G401.6 (cell line): ENCODE results near the gene GCK.

Experiments
- FAIRE-seq: peaks from 2 replicates; lab custom pipeline; 2012; peaks lifted over from hg19 to GRCh38; lab: Jason Lieb, UNC

Gene GCK

DNA sequence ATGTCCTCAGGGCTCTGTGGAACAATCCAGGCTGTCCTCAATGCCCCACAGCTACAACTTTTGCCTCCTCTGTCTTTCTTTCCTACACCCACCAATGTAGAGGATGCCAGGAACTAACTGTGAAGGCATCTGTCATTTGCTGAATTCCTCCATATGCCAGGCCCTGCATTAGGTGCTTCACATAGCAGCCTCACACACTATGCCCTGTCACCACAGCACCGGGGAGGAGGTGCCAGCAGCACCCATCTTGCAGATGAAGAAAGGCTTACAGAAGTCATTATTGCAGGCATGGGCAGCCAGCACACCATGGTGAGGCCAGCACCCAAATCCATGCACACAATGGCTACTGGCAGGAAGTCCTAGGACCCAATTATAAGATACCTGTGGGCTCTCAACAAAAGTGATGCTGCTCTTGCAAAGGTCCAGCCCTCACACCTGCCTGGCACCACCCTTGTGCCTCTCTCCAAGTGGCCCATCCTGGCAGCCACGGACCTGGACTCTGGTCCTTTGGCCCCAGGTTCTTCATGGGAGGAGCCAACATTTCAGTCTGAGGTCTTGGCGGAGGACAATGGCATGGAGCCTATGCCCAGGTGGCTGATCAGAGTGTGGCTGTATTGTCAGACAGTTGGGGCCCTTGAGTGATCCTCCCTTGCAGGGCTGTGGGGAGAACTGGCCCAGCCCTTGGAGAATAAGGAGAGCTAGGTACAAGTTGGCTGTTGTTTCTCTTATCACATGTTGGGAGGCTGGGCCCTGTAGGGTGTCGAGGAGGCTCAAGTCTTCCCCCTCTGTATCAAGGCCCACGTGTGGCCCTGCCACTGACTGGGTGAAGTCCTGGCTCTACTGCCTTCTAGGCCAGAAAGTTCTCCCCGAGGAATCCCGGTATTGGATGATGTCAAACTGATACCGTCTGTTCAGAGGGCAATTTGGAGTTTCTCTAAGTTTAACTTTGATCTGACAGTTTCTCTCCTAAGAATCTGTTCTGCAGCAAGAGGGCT lies 33.8 kb downstream of the GCK start:
- FAIRE-seq: no peak

DNA sequence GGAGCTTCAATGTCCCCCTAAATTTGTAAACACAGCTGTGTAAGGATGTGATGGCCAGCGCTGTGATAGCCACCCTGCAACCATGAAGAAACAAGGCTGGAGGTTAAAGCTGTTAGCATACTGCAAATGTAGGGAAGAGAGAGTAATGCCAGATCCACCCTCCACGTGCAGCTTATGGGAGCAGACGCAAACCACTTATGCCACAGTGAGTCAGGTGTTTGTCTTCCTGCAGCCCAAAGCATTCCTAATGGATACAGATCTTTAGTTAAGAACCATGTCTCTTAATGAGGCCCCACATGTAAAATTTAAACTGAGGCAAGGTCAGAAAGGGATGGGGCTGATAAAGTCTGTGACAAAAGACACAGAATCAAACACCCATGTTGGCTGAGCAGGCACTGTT lies 34.5 kb downstream of the GCK start:
- FAIRE-seq: no peak

DNA sequence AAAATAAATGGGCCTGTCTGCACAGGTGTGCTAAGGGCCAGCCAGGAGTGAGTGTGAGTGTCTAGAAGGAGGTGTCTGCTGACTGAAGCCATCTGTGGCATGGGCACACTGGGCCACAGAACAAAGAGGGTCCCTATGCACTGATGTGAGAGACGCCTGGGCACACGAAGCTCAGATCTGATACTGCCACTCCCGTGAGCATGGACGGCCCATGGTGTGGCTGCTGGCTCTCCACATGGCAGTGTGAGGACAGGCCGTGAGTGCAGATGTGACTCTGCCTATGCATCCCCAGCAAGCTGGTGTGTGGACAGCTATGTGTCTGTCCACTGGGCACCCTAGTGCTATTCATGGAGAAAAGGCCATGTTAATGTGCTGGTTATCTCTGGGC lies 35.3 kb downstream of the GCK start:
- no peak for FAIRE-seq

DNA sequence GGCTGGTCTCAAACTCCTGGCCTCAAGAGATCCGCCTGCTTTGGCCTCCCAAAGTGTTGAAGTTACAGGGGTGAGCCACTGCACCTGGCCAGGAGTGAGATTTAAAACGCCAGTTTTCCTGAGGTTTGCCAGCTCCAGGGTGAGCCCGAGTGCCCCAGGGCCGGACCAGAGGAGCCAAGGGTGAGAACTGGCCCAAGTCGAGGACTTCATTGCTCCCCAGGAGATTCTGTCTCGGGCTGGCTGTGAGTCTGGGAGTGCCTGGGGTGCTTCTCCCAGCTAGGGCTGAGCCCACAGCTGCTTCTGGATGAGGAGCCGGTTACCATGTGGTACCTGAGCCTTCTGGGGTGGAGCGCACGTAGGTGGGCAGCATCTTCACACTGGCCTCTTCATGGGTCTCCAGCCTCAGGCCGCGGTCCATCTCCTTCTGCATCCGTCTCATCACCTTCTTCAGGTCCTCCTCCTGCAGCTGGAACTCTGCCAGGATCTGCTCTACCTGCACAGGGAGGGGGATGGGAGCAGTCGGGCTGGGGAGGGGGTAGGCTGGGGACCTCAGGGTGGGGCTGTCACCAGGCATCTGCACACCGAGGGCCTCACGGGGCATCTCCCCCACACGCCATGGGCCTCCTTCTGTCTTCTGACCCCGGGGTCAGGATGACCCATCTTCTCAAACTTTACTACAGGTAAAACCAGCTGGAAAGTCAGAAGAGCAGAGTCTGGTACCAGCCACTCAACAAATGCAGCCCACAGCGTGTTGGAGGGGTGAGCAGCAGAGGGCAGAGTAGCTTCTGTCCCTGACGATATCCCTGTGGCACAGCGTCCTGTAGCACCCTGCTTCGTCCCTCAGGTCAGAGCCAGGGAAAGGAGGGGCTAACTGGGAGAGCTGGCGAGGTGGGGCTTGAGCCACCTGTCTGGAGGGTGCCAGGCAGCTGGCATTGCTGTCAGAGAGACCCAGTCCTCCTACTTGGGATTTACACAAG lies 36.0 kb downstream of the GCK start:
- no peak for FAIRE-seq

DNA sequence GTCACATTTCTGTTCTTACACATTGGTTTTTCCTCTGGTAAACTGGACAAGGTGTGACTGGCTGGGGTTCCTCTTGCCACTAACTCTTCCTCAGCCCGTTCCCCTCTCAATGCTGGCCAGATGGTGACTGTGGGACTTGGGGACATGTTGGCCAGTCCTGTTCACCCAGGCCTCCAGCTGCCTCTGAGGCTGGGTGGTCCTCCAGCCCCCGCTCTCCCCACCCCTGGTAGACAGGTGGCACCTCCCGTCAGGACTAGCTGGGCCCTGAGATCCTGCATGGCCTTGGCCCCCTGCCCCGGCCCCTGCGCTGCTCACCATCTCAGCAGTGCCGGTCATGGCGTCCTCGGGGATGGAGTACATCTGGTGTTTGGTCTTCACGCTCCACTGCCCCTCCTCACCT lies 37.3 kb downstream of the GCK start:
- no peak for FAIRE-seq

DNA sequence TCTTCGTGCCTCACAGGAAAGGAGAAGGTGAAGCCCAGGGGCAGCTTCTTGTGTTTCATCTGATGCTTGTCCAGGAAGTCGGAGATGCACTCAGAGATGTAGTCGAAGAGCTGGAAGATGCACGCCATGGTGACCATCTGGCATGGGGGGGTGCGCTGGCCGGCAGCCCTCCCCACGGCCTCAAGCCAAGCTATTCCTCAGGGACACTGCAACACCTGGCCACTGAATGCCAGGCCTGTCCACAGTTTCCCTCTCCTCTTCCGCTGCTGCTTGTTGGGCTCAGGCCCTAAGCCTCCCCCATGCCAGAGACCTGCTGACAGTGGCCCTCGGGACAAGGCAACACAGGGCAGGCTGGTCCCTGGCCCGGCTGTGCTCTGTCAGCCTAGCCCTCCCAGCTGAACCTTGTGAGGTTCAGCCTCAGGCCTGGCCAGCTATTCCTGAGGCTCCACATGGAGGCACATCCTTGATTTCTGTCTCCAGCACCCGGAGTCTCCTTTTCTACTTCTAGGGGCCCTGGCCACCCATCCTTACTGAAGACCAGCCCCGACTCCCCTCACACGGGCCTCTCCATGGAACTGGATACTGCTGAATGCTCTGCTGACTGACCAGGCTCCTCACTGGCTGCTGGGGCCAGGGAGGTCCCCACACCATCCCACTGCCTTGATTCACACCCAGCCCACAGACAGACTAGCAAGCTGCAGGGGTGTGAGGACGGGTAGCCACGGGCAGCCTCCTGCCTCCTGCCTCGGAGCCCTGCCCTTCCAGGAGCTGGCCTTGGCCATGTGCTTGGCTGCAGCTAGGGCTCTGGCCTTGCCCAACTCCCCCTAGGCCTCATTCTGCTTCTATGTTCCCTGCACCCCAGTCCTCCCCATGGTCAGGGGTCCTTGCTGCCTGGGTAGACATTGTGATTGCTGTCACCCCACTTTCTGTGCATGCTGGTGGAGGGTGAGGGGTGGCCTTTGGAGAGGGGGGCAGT lies 38.0 kb downstream of the GCK start:
- FAIRE-seq: no peak

DNA sequence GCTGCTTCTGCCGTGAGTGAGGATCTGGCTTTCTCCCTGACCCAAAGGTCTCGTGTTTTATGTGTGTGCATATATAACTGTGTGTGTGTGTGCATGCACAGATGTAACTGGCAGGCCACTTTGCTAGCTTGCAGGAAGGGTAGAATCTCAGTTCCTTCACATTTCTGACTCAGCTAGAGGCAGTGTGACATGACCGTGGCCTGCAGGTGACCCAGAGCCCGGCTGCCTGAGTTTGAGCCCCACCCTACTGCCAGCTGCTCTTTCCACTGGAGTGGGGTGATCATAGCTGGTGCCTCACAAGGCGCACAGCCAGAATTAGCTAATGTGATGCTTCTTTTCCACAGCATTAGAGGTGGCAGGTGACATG lies 38.8 kb downstream of the GCK start:
- no peak for FAIRE-seq

DNA sequence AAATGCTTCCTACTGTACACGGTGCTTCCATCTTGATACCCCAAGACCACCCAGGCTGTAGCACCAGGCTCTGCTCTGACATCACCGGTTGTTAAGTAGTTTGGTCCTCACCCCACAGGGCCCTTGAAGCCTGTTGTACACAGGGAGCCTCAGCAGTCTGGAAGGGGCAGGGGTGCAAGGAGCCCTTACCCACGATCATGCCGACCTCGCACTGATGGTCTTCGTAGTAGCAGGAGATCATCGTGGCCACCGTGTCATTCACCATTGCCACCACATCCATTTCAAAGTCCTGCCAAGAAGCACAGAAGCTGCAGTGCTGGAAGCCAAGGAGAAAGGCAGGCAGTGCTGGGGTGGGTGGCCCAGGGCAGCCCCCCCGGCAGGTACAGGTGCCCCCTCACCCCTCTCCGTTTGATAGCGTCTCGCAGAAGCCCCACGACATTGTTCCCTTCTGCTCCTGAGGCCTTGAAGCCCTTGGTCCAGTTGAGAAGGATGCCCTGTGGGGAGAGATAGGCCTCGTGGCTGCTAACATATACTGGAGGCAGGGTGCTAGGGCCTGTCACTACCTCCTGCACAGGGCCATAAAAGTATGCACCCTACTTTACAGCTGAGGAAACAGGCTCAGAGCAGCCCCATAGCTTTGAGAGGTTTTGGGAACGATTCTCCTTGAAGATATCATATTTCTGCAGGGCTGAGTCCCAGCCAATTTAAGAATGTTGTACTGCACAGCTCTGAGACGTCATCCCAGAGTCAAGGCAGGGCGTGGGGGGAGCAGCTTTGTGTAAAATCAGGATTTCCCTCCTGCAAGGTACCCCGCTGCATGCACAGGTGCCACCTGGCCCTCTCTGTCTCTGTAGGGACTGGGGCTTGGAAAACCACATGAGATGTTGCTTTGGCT lies 39.4 kb downstream of the GCK start:
- FAIRE-seq: no peak

DNA sequence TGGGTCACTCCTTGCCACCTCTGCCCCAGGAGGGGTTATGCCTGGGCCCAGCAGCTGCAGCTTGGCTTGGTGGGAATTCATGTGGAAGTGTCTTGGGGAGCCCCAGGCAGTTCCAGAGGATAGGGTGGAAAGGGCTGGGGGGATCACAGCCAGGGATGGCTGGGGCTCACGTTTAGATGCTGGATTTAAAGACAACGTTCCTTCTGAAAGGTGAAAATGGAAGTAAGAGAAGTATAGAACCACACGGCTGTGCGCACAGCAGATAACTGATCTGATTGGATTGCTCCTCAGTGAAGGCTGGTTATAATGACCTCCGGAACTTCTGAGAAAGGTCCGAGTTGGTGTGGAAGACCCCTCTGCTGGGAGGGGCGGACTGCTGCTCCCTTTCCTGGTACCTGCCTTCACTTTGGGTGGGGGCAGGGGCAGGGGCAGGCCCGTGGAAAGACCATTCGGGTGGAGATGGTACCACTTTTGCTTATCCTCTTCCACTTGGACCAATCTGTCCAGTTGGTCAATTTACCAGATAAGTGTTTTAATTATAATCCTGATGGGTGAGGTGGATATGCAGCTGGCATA lies 40.2 kb downstream of the GCK start:
- FAIRE-seq: no peak

DNA sequence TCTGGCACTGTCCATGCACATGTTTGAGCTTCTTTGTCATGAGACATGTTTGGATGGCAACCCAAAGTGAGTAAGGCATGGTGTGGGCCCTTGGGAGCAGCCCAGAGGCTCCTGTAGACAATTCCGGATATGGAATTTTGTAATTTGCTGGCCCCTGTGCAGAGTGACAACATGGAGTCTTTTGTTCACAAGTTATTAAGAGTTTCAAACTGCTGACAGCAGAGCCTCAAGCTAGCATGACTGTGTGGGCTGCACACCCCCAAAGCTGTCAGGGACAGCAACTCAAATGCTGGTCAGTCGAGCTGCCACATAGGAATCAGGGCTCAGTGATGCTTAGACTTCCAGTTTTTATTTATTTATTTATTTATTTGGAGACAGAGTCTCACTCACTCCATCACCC lies 41.1 kb downstream of the GCK start:
- FAIRE-seq: no peak

DNA sequence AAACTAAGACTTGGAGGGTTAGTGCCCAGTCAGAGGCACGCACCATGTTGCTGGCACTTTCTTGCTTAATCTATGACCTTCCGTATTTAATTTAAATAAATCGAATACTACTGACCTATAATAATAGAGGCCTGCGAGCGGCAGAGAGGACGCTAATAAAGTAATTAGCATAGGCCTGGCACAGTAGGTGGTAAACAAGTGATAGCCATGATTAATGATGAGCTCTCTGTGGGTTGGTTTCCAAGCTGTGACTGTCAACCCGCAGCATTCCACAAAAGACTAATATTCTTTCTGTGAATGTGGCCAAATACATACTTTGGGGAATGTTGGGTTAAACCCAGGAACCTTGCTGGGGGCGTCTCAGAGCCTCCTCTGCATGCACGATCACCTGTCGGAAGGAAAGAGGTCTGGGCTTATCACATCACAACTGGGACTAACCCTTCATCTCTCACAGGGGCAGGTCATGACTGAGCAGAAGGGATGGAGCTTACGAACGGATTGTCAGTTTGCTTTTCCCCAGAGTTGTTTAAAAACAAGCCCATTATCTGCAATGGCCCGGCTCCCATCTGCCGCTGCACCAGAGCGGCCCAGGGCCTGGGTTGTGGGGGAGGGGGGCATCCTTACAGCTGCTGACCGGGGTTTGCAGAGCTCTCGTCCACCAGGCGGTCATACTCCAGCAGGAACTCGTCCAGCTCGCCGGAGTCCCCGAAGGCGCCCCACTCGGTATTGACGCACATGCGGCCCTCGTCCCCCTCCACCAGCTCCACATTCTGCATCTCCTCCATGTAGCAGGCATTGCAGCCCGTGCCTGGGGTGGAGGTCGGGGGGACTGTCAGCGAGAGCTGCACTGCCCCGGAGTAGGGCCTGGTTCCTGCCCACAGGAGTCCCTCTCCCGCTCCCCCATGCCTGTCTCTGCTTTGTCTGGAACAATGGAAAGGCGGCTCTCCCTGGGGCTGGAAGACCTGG lies 41.9 kb downstream of the GCK start:
- no peak for FAIRE-seq

DNA sequence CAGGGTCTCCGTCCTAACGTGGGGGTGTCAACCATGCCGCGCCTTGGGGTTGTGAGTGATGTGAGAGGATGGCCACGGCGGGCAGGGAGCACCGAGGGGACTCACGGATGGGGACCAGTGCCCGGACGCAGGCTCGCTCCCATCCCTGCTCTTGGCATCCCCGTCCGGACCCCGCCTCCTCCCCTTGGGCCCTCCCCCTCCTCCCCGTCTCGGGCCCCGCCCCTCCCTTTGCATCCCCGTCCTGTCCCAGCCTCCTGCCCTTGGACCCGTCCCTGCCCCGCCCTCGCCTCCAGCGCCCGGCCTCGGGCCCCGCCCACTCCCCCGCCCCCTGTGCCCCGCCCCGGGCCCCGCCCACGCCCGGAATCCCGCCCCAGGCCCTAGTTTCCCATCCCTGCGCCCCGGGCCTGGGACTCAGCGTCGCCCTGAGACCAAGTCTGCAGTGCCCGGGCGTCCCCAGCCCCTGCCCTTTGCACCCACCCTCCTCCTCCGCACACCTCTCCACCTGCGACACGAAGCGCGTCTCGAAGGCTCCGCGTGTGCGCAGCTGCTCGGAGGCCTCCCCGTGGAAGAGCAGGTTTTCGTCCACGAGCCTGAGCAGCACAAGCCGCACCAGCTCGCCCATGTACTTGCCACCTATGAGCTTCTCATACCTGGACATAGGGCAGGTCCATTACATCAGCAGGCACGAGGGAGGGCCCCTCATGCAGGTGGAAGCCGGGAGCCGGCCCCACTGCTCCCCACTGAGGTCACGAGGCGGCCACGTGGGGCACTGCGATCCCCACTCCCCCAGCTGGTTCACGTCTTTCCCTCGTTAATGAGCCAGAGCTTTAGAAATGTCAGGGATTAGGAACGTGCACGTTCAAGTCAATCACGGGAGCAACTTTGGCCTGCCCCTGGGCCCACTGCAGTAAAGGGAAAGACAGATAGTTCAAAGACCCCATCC lies 43.0 kb downstream of the GCK start:
- no peak for FAIRE-seq

DNA sequence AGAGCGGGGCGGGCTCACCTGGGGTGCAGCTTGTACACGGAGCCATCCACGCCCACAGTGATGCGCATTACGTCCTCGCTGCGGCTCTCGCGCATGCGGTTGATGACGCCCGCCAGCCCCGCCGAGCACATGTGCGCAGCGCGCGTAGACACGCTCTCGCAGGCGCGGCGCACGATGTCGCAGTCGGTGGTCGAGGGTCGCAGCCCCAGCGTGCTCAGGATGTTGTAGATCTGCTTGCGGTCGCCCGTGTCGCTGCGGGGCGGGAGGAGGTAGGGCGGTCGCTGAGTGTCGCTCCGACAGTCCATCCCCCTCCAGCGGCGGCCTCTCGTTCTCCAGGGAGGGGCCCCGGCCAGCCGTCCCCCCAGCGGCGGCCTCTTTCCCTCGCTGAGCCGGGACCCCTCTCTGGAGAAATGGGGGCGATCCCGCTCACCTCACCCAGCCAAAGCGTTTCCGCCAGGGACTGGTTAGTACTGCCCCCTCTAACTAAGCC lies 43.7 kb downstream of the GCK start:
- FAIRE-seq: no peak

DNA sequence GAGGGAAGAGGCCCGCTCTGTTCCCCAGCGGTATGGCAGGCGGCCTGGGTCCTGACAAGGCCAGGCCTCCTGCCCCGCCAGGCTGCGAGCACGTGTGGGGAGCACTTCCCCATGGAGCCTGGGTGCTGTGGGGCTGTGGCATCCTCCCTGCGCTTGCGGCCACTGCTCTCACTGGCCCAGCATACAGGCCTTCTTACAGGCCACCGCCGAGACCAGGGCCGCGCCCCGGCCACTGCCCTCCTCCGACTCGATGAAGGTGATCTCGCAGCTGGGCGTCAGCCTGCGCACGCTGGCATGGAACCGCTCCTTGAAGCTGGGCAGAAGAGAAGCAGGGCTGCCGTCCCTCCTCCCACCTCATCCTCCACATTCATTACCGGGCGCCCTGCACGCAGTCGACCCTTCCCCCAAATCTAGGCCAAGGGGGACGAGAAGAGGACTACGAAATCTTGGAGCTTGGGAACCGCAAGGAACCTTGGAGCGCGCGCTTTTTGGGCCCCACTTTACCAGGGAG lies 44.2 kb downstream of the GCK start:
- FAIRE-seq: no peak

DNA sequence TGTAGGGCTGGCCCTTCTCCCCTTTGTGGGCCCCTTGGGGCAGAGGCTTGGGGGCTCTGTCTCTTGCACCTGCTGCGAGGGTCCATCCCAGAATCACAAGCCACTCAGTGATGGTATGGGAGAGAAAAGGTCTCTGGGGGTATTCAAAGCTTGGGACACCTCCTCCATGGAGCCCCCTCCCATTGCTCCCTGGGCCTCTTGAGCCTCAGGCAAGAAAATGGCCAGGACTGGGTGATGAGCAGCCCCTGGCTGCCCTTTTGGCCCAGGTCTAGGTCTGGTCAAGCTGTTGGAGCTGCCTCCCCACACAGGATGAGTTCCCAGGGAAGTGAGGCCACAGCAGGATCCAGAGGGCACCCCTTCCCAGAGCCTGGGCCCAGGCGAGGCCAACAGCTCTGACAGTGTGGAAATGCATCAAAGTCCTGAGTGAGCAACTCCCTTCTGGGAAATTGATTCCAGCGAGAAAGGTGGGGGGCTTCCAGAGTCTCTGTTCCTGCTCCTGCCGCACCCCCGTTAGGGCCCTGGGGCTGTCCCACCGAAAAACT lies 44.7 kb downstream of the GCK start:
- no peak for FAIRE-seq

DNA sequence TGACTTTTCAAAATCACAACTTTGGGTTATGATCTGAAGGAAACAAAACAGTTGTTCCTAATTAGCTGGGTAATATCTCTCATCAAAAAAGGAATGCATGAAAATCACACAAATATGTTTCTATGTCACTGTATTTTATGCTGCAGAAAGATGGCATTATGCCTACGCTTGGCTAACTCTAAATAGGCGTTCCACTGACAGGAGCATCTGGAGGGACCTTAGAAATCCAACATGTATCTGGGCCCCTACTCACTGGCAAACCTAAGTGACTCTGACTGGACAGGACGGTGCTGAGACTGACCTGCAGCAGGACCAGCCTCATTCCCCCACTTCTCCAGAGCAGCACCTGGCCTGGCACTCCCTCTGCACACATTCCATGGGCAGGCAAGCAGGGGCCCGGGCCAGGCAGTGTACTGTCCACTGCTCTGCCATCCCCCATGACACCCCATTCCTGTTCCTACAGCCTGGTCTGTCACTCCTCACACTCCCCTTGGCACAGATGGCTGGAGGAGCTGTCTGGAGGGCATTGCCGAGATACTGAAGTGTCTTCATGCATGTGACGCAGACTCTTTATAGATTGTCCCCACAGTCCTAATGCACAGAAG lies 45.5 kb downstream of the GCK start:
- no peak for FAIRE-seq

DNA sequence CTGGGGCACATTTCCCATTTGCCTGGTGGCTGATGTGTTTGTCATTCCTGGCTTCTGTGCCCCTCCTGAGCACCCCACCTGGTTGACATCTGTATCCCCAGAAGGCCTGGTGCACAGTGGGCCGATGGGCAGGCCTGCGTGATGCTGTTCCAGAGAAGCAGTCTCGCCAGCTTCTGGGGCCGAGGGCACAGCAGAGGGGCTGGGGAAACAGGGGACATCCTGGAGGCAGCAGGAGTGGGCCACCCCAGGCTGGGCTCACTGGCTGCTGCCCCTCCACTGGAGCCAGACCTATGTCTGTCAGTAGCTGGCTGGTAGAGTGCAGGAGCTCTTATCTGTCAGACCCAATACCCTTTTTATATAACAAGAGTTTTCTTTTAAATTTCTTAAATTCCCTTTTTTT lies 47.2 kb downstream of the GCK start:
- no peak for FAIRE-seq
